Astrocyte (in vitro differentiated cells and primary cell): ENCODE data around the gene LRRC42. TPM values are rescaled to one million over a fixed set of nuclear protein-coding genes. Genes with fewer than 3 reads are reported as not detected.

Experiments used
- DNase-seq: peaks from one replicate; pipeline ENCODE4 v3.0.0-alpha.2; 2010; ENCODE audit warnings: low read depth
- FAIRE-seq: peaks from 2 replicates; lab custom pipeline; 2011; peaks lifted over from hg19 to GRCh38; lab: Jason Lieb, UNC
- H2AFZ ChIP-seq: 2 replicates; pipeline ENCODE4 v1.6.0; 2012; ENCODE audit warnings: low read depth, low read length, inconsistent platforms
- H3K27ac ChIP-seq: 2 replicates; pipeline ENCODE4 v1.5.1; 2011; ENCODE audit warnings: low read depth, low read length, inconsistent platforms
- H3K27me3 ChIP-seq: 2 replicates; pipeline ENCODE4 v1.6.0; 2011; ENCODE audit warnings: low read length, inconsistent platforms; ENCODE audit not compliant: insufficient read depth
- H3K36me3 ChIP-seq: 2 replicates; pipeline ENCODE4 v1.5.1; 2011; ENCODE audit warnings: low read length, inconsistent platforms; ENCODE audit not compliant: insufficient read depth
- H3K4me1 ChIP-seq: 2 replicates; pipeline ENCODE4 v1.5.1; 2011; ENCODE audit warnings: low read length, inconsistent platforms; ENCODE audit not compliant: insufficient read depth
- H3K4me2 ChIP-seq: 2 replicates; pipeline ENCODE4 v1.6.0; 2012; ENCODE audit warnings: low read length, inconsistent platforms
- H3K4me3 ChIP-seq: 2 replicates; pipeline ENCODE4 v1.5.1; 2011; ENCODE audit warnings: low read depth, mild to moderate bottlenecking, low read length, inconsistent platforms; ENCODE audit not compliant: insufficient read depth
- H3K79me2 ChIP-seq: 2 replicates; pipeline ENCODE4 v1.6.0; 2012; ENCODE audit warnings: mild to moderate bottlenecking, low read length, inconsistent platforms; ENCODE audit not compliant: insufficient read depth
- H3K9ac ChIP-seq: 2 replicates; pipeline ENCODE4 v1.6.0; 2012; ENCODE audit warnings: mild to moderate bottlenecking, low read length, inconsistent platforms
- H3K9me3 ChIP-seq: 2 replicates; pipeline ENCODE4 v1.5.1; 2012; ENCODE audit warnings: low read depth, mild to moderate bottlenecking, low read length, inconsistent platforms; ENCODE audit not compliant: insufficient read depth
- H4K20me1 ChIP-seq: 2 replicates; pipeline ENCODE4 v1.6.0; 2012; ENCODE audit warnings: low read length, inconsistent platforms; ENCODE audit not compliant: insufficient read depth
- H3K27ac Mint-ChIP-seq: one replicate; pipeline ENCODE4 v1.8.0; 2021; ENCODE audit warnings: mild to moderate bottlenecking, mixed read lengths; ENCODE audit not compliant: unreplicated experiment
- H3K27me3 Mint-ChIP-seq: one replicate; pipeline ENCODE4 v1.8.0; 2021; ENCODE audit warnings: low read depth, mixed read lengths; ENCODE audit not compliant: unreplicated experiment
- H3K36me3 Mint-ChIP-seq: one replicate; pipeline ENCODE4 v1.8.0; 2021; ENCODE audit warnings: low read depth, mixed read lengths; ENCODE audit not compliant: unreplicated experiment
- H3K4me1 Mint-ChIP-seq: one replicate; pipeline ENCODE4 v1.8.0; 2021; ENCODE audit warnings: low read depth, mixed read lengths; ENCODE audit not compliant: unreplicated experiment
- H3K4me3 Mint-ChIP-seq: one replicate; pipeline ENCODE4 v1.8.0; 2021; ENCODE audit warnings: mild to moderate bottlenecking, moderate library complexity, mixed read lengths; ENCODE audit not compliant: unreplicated experiment
- H3K9me3 Mint-ChIP-seq: one replicate; pipeline ENCODE4 v1.8.0; 2021; ENCODE audit warnings: mild to moderate bottlenecking, mixed read lengths; ENCODE audit not compliant: unreplicated experiment
- EZH2 ChIP-seq: IDR thresholded peaks from 2 replicates; pipeline ENCODE4 v1.6.1; 2012; ENCODE audit warnings: mild to moderate bottlenecking, low read length, inconsistent platforms; ENCODE audit not compliant: insufficient read depth
- total RNA-seq: library from RNA; stranded (reverse); gene quantifications from 2 replicates; pipeline ENCODE4 v1.2.1, GENCODE V29; 2021
- TF ChIP-seq, protein P1 (sequence below): IDR thresholded peaks from 2 replicates; pipeline ENCODE4 v1.5.1; 2011; ENCODE audit warnings: low read depth, mild to moderate bottlenecking, inconsistent platforms, low read length, moderate library complexity; ENCODE audit not compliant: insufficient read depth

LRRC42 gene
- total RNA-seq, 1 donor from 2014 or later: 54.6 TPM

DNA sequence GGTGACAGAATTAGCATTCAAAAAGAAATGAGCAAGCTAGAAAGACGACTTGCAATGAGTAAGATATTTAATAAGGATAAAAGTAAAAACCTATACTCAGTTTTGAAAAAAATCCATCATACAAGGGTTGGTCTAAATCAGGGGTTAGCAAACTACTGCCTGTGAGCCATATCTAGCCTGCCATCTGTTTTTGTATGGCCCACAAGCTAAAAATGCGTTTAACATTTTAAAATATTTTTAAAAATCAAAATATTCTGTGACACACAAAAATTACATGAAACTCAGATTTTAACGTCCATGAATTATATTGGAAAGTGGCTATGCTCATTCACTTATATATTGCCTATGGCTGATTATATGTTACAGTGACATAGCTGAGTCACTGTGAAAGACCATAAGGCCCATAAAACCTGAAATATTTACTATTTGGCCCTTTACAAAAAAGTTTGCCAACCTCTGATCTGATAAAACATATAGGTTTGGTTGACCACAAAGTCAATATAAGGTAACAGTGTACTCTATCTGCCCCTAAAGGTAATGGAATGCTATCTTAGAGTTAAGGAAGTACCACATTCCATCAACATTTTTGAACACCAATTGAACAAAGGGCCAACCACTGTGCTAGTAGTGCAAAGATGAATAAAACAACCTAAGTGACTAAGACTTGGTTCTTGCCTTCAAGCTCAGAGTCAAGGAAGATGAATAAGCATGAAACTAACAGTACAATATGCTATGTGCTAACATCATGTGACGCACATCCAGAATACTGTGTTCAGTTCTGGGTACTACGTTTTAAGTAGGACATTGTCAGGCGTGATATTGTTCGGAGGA, 3.8 kb upstream of the LRRC42 start:
- H4K20me1 ChIP-seq: peaks cover 10% of the 10 kb centered on the region

DNA sequence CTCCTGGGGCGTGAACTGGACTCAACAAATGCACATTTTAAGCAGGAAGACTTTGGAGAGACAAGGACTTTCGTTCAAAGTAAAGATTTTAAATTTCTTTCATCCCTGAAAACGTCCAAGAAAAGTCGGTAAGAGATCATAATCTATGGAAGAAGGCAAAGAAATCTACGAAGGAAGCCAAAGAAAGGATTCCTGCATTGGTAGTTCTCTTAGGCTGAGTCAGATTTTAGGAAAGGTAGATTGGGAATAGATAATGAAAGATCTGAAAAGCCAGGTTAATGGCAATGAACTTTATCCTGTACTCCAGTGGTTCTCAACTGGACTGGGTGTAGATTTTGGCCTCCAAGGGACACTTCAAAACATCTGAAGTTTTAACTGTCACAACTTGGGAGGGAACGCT, 3.1 kb upstream of the LRRC42 start:
- H3K79me2 ChIP-seq: peaks cover 47% of the 10 kb centered on the region
- peaks cover 15% of the 10 kb centered on the region for H3K4me1 ChIP-seq
- no peak overlapping the region for H3K4me3 Mint-ChIP-seq
- H2AFZ ChIP-seq: no peak overlapping the region
- H3K9me3 Mint-ChIP-seq: no peaks in the 10 kb centered on the region
- H3K36me3 ChIP-seq: no peaks in the 10 kb centered on the region
- H3K27me3 ChIP-seq: no peaks in the 10 kb centered on the region
- FAIRE-seq: no peak
- H3K36me3 Mint-ChIP-seq: peaks cover 2% of the 10 kb centered on the region
- no peak overlapping the region for H3K27ac Mint-ChIP-seq
- no peaks in the 10 kb centered on the region for H3K27me3 Mint-ChIP-seq
- TF ChIP-seq, protein P1, sequence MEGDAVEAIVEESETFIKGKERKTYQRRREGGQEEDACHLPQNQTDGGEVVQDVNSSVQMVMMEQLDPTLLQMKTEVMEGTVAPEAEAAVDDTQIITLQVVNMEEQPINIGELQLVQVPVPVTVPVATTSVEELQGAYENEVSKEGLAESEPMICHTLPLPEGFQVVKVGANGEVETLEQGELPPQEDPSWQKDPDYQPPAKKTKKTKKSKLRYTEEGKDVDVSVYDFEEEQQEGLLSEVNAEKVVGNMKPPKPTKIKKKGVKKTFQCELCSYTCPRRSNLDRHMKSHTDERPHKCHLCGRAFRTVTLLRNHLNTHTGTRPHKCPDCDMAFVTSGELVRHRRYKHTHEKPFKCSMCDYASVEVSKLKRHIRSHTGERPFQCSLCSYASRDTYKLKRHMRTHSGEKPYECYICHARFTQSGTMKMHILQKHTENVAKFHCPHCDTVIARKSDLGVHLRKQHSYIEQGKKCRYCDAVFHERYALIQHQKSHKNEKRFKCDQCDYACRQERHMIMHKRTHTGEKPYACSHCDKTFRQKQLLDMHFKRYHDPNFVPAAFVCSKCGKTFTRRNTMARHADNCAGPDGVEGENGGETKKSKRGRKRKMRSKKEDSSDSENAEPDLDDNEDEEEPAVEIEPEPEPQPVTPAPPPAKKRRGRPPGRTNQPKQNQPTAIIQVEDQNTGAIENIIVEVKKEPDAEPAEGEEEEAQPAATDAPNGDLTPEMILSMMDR: no peak
- no peak for TF ChIP-seq EZH2
- no peak overlapping the region for H3K27ac ChIP-seq
- no peak overlapping the region for H3K4me2 ChIP-seq
- no peaks in the 10 kb centered on the region for H3K9me3 ChIP-seq
- no peak for DNase-seq
- H3K4me1 Mint-ChIP-seq: peaks cover 14% of the 10 kb centered on the region
- H3K9ac ChIP-seq: no peak overlapping the region
- peaks cover 18% of the 10 kb centered on the region for H4K20me1 ChIP-seq
- H3K4me3 ChIP-seq: no peak overlapping the region

More for the DNA sequence above, 3.8 kb upstream of the LRRC42 start:
- Mint-ChIP-seq H3K27me3 (no peaks in the 10 kb centered on the region), H3K36me3 (peaks cover 2% of the 10 kb centered on the region), H3K9me3 (no peaks in the 10 kb centered on the region), H3K27ac (no peak overlapping the region), H3K4me3 (no peak overlapping the region), H3K4me1 (peaks cover 6% of the 10 kb centered on the region)
- Histone ChIP-seq H2AFZ (no peak overlapping the region), H3K79me2 (peaks cover 39% of the 10 kb centered on the region), H3K27ac (no peak overlapping the region), H3K9ac (no peak overlapping the region), H3K4me2 (no peak overlapping the region), H3K27me3 (no peaks in the 10 kb centered on the region), H3K4me3 (no peak overlapping the region), H3K9me3 (no peaks in the 10 kb centered on the region), H3K4me1 (peaks cover 11% of the 10 kb centered on the region), H3K36me3 (no peaks in the 10 kb centered on the region)
- DNase-seq: no peak
- TF ChIP-seq, protein P1: no peak
- no peak for TF ChIP-seq EZH2
- peak; percentile 5 for FAIRE-seq
